ENCODE results near the gene UGT8.

DNA sequence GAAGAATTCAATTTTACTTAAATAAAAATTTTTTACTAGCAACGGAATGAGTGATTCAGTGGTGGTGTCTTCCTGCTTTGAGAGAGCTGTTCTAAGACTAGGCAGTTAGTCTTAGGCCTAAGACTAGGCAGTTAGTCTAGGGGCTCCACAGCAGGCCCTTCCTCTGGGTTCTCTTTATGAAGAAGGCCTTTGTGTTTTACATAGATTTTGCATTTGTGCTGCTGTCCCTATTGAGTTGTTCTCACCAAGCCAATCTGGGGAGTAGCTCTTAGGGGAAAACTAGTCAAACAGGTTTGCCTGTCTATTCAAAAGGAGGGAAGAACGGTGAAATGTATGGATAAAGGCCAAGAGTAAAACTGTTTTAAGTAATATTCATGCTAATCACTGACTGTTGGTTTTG is 7.6 kb downstream of the UGT8 start:
- no peak for TF ChIP-seq CTCF (IDR thresholded peaks at IDR 0.05)
- no peak for TF ChIP-seq POLR2A (IDR thresholded peaks at IDR 0.05)
